CD4-positive, alpha-beta T cell treated with Interleukin-10 for 1 hour (primary cell): ENCODE data around the gene TAOK1.

Experiments
- DNase-seq: peaks from one replicate; pipeline ENCODE4 v3.0.0-alpha.2; 2020

The TAOK1 gene

DNA sequence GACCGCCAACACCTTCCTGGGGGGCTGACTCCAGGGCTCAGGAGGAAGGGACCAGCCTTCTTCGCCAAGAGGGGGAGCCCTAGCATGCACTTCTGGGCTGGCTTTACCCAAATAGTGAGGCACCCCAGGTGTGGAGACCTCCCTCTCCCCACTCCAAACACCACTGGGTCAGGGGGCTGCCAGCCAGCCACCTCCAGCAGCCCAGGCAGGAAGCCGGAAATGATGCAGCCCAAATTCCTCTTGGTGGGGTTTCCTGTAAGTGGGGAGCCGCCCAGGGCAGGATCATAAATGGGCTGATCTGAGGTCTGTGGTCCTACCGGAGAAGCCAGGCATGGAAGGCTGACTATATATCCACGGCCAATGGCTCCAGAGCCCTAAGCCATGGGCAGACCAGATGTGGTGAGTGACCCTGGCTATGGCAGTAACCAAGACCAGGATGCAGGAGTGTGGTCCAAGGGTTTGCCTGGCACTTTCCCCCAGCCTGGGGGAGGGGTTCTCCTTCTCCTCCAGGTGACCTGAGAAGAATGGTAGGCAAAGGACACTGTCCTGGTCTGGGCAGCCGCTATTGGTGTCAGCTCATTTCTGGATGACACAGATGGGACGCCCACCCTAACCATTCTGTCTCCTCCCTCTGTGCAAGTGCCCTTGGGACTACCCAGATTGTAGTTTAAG lies 195.1 kb downstream of the TAOK1 start:
- DNase-seq = peak; percentile 55

DNA sequence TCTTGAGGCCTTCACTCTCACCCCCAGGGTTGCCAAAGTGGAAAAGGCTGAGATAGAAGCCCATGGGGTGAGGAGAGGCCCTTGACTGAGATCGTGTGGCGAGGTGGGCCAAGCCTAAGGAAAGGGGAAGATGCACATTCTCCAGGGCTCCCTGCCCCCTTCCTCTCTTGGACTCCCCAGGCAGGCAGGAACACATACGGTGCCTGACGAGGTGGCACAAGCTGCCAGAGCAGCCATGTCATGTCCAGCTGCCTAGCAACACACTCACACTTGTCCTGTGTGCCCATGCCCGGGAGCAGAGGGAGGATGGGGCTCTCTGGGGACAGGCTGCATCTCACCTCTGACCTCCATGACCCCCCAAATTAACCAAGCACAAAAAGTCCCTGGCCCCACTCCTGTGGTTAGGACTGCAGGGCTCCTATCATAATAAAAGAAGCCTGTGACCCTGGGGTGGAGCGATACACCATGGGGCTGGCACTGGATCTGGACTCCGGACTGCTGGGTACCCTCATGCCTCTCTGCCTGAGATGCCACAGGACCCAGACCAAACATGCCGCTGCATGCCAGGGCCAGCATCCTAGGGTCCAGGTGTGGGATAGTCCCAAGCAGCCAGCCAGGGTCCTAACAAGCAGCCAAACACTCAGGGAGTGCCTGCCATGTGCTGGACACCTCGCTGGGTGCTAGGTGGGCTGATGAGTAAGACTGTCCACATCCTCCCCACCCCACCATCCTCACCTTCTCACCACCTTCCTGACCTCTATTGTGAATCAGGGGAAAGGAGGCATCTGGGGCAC lies 196.7 kb downstream of the TAOK1 start:
- DNase-seq = no peak

DNA sequence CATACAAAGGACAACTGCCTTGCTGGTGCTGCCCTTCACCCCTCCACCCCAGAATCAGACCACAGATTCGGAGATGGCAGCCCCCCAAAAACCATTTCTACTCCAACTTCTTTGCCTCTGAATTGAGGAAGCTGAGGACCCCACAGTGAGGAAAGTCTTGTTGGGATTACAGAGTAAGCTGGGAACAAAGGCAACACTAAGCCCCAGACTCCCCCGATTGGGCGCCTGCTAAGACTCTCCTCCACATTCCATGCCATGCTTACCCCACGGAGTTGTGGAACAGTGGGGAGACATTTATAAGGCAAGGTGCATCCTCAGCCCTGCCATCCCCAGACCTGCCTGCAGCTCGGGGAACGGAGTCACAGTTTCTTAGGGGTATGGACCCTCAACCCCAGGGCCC lies 197.4 kb downstream of the TAOK1 start:
- DNase-seq = no peak

DNA sequence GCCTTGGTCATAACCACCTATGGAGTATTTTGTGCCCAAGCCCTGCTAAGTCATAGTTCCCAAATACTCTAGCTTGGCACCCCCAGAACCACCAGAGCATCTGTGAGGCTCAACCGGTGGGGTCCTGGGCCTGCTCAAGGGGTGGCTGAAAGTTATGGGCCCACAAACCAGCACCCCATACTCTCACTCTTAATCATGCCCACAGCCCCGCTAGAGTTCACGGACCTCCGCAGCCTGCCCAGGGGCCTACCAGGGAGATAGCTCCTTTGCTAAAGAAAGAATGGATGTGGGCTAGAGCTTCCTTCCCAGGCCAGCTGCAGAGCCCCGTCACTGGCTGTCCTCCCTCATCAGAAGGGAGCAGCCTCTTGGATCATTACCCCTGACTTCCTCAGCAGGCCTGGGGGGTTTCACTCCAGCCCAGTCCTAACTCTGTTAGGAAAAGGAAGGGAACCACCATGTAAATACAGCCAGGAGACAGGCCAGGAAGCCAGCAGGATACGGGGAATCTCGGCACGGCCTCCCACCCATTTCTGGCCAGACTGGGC lies 197.9 kb downstream of the TAOK1 start:
- no peak for DNase-seq

DNA sequence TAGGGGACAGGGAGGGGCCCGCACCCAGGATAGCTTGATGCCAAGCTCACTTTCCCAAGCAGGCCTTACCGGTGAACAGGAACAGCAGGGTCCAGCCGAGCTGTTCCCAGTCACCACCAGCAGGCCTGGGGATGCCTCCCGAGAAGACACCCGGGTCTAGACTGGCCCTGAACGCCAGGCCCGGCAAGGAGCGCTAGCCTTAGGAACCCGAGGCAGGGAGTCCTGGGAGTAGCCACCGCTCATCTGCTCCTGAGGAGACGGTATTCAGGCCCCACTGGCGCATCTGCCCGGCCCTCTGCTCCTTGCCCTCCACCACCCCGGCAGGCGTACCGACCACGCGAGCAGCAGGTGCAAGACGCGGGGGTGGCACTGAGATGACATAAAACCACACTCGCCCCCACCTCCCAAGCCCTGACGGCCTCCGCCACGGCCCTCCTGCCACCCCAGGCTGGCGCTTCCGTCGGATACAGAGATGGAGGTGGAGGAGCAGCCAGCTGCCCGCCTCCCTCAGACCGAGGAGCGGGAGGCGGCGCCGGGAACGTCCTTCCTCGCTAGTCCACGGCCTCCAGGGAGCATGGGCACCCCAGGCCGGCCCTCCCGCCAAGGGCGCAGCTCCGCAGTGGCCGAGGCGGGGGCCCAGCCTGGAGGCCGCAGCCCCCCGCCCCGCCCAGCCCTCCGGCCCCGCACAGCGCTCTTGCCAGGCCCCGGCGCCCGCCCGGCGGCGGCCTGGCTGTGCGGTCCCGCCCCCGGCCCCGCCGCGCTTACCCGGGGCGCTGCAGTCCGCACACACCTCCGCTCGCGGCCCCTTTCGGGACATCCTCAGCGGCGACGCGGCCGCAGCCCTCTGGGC lies 198.6 kb downstream of the TAOK1 start:
- DNase-seq = peak; percentile 56

DNA sequence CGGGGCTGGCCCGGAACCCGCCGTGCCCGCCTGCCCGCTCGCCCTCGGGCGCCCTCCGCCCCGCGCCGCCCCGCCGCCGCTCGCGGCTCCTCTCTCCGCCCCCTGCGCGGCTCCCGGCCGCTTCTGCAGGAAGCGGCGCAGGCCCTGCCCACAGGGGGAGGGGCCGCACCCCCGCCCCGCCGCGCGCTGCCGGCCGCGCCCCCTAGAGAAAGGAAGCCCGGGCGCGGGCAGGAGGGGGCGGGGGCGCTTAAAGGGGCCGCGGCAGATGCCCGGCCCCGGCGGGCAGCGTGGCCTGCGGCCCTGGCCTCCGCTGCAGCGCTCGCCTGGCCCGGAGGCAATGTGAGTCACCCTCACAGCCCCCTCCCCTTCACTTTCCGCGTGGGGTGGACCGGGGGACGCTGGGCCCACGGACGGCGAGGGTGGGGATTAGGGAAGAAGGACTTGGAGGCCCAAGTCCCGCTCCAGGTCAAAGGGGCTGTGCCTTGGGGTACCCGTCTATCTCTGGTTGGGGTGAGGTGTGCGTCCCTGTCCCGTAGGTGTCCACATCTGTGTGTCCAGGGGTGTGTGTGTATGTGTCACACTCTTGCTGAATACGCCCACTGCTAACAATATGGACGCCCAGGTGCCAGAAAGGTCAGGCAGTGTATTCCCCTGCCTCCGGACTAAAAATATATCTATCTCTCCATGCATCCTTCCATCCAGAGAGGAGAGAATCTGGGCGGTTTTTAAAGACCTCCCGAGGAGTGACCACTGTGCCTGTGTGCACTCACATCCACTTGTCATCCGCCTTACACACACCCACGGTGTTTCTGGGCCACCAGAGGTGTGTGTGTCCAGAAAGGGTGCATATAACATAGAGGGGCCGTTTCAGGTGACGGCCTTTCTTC lies 199.6 kb downstream of the TAOK1 start, which contains the start of gene GIT1:
Gene GIT1, minus strand, starts transcription at position 125 of the 887 bp plus-strand sequence. CDS start 270 bp downstream, outside the sequence.
- DNase-seq = peak; percentile 87

DNA sequence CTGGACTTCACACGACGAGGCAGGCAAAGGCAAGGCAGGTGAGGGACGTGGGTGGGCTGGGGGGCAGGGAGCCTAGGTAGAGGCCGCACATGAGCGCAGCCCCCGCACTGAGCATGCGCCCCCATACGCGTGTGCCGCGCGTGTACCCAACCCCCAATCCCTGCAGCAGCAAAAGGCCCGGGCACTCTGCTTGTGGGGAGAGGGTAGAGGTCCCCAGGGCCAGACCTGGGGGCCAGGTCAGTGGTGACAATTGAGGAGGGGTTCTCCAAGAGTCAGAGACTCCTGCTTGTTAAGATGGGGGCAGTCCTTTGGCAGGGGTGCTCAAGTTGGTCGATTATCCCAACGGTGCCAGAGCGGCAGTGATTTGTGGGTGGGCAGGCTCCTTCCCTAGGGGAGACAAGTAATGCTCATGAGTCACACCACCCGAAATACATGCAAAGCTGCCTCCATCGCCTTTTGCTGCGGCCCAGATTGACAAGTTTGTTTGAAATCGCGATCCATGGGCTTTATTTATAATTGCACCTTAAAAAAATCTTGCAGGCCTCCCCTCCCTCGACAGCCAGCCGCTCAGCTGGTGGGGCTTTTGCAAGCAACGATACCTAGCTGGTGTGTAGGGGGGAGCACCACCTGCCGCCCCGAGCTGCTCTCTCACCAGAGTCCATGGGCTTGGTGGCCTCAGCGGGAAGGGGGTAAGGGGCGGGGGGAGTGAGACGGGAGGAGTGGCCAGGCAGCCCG lies 200.4 kb downstream of the TAOK1 start:
- peak; percentile 26 for DNase-seq

DNA sequence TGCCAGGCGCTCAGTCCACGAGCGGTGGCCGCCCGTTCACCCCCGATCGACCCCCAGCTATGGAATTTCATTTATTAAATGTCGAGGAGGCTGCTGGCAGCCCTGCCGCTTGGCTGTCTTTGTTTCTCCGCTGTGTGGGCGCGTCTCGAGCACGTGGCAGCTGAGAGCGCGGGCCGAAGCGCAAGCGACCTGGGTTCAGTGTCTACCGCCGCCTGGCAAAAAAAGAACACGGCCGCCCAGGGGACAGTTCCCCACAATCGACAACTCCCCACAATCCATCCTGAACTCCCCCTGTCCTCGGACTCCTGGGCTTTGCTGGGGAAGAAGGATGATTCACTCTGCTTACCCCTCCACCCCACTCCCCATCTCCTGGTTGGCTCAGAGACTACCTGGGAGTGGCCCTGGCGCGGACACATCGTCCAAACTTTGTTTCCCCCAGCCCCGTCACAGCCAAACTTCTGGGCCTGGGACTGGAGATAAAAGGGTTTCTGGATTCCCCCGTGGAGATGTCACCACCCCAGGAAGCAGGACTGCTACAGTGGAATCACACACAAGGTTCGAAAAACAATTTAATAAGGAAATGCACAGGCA lies 201.1 kb downstream of the TAOK1 start:
- DNase-seq = peak; percentile 28

DNA sequence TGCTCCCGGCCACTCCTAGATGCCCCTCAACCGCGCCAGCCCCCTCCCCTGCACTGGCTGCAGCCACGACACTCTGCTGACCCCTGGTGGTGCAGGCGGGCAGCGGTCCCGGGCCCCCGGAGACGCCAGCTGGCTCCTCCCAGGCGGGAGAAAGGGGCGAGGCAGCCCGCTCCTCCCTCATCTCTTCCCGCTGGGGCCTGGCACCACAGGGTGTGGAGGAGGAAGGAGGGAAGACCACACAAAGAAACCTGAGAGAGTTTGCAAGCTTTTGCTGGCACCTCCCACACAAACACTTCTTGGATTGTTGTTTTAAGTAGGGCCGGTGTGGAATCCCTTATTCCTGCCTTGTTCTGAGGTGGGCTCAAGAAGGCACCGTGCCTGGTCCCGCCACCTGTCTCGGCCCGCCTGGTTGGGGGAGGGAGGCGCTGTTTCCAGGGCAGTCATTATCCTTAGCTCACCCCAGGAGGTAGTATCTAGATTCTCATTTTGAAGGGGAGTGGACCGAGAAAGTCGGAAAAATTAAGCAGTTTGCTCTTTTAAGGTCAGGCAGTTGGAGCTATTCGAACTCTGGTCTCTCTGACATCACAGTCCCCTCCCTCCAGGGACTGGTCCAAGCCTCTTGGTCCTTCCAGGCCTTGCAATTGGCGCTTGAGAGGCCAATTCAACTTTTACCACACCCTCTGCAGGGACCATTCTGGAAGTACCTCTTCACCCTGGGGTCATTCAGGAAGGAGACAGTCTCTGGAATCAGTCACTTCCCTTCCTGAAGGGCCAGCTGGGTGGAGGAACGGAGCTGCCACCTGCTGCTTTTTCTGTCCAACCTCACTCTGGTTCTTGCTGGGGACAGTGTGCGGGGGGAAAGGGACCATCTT lies 201.8 kb downstream of the TAOK1 start:
- peak; percentile 81 for DNase-seq

DNA sequence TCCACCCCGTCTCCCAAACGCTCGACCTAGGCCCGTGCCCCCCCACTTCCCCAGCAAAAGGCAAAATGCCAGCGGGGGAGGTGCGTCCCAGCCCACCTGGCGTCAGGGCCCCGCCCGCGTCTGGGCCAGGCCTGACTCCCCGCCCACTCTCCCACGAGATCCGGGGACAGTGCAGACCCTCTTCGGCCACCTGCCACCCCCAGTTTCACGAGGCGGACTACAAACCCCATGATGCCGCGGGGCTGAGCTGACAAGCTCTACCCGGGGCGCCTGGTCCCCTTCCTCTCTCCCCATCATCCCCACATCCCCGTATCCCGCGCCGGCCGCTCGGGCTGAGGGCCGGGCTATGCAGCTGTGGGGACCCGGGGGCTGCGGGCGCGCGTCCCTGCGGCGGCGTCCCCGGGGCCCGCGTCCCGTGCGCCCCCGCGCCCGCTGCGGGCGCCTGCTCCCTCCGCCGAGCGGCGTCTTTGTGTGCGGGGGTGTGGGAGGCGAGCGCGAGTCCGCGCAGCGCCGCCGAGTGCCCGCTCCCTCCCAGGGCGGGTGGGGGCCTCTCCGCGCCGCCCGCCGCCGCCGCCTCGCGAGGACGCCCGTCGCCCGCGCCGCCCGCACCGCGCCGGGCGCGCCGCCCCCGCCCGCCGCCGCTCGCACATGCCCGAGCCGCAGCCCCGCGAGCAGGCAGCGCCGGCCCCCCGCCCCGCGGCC lies 202.8 kb downstream of the TAOK1 start, which contains the start of gene ANKRD13B:
Gene ANKRD13B, plus strand, starts transcription at position 283 of the 702 bp plus-strand sequence. CDS start 490 bp downstream, outside the sequence.
- peak; percentile 40 for DNase-seq

DNA sequence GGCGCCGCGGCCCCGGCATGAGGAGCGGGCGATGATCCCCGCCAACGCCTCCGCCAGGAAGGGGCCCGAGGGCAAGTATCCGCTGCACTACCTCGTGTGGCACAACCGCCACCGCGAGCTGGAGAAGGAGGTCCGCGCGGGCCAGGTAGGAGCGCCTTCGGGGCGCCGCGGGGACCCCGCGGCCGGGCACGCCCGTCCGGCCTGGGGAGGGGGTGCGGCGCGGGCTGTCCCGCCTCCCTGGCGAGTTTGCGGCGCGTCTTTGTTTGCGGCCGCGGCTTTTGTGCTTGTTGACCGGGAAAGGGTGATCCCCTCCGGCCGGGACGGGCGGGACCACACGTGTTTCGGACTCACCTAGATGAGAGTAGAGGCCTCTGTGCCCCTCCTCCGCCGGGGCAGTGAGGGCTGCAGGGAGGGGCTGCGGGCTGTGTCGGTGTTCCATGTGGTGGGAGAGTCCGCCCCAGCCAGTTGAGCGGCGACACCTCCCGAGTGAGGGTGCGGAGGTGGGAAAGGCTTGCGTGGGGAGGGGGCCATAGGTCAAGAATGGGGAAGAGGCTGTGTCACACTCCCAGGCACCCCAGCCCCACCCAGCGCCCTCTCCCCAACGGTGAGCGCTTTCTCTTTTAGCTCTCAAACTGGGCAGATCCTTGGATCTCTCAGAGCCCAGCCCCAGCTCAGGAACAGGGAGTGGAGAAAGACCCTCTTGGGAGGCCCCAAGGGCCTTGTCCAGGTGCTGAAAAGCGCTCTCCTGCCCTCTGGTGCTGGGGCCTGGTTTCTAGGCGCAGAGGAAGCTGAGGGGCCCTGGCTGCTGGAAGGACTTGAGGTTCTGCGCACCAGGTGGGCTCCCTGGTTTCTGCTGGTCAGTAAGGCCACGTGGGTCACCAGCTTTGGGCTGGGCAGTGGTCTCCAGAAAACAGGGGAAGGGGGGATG lies 203.7 kb downstream of the TAOK1 start:
- no peak for DNase-seq

DNA sequence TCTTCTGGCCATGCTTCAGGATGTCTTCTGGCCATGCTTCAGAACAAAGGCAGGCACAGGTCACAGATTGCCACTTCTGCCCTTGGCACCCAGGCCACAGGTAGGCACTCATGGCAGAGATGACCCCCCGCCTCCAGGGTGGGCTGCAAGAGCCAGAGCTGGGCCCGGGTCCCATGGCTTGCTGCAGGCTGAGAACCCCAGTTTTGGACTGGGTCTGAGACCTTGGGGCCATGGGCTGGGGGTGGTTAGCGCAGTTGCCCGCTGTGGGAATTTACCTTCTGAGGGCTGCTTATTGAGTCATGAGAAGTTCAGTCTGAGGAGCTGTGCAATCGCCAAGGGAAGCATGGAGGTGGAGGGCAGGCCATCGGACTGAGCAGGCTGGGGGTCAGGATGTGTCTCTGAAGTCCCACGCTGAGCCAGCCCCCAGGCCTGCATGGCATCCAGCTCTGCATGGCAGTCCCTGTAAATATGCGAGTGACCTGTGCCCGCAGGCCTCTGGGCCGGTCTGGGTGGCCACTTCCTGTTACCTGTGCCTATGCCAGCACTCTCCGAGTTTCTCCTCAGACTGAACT lies 204.4 kb downstream of the TAOK1 start:
- DNase-seq = no peak

DNA sequence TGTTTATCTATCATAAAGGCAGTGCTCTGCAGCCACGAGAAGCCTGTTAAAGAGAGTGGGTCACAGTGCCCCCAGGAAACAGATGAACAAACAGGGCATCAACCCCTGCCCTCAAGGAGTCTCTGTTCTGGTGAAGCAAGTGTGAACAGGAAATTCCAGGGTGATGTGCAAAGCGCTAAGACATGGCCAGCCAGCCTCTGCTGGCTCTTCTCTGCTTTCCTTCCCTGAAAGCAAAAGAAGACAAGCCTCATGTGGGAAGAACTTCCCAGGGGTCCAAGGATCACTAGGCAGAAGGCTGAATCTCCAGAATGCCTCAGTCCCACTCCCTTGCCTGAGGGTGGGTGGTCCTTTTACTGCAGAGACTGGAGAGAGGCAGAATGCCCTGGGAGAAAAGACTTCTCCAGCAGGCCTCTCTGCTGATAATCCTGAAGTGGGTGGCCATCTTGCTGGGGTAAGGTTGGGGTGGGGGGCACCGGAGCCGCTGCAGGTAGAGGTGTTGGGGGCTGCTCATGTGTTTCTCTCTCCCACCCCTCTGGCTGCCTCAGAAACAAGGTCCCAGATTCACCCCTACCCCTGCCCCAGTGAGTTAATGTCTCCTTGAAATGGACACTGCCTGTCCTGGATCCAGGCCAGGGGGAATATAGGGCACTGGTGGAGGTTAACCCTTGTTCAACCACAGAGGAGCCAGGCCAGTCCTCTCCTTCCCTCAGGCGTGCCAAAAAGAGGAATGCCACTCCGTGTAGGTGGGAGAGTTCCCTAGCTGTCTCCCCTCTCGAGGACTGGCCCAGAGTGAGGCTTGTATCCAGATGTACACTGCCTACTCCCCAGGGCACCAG lies 205.2 kb downstream of the TAOK1 start:
- DNase-seq = no peak

DNA sequence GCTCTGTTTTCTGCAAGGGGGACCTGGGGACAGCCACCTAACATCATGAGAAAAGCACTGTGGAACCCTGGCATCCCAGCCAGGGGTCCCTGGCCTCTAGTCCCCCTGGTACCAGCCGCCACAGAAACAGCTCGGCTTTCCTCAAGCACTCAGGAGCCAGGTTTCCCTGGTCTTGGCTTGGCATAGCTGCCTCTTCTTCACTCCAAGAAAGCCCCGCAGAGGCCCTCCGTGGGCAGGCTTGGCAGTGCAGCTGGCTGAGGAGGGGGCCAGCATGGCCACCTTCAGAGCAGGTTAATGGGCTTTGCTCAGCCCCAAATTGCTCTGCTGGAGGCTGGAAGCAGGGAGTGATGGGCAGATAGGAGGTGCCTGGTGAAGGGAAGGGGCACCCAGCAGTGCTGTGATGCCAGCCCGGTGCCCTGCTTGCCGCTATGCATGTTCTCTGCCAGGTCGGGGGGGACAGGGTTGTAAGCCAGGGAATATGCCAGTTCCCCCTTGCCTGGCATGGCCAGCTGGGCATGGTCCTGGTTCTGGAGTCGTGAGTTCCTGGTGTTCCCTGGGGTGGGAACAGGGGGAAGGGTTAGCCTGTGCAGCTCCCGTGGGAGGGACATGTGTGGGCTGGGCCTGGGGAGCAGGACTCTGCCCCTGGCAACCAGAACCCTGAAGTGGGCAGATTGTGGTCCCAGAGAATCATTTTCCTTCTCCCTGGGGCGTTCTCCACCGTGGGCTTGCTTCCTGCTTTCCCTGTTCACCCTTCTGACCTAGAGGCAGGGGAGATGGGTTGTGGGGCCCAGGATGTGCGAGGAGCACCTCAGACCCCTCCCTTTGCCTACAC lies 206.0 kb downstream of the TAOK1 start:
- DNase-seq = no peak

DNA sequence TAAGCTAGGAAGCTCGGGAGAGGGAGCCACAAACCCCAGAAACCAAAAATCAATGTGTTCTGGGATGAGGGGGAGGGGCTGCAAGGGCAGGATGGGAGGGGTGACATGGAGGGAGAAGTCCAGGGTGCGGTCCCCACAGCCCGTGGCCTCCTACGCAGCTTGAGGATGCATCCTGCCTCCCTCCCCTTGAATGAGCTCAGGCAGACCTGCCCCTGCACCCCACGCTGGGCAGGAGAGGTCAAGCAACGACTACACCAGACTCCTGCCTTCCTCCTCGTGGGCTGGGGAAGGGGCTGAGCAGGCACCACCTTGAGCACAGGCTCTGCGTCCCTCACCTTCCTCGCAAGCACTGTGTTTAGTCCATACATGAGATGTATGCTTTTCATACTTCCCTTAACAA lies 206.6 kb downstream of the TAOK1 start:
- no peak for DNase-seq
